Mesendoderm (in vitro differentiated cells): ENCODE data around the gene RHBDF1. TPM values are rescaled to one million over a fixed set of nuclear protein-coding genes. Genes with fewer than 3 reads are reported as not detected.

Source experiments
- DNase-seq: peaks from one replicate; pipeline ENCODE4 v3.0.0; 2013
- H2AK5ac ChIP-seq: 2 replicates; pipeline ENCODE4 v1.6.1; 2013; ENCODE audit warnings: low read length, inconsistent platforms
- H2BK120ac ChIP-seq: 2 replicates; pipeline ENCODE4 v1.6.1; 2013; ENCODE audit warnings: low read depth, mild to moderate bottlenecking, low read length, moderate library complexity, mixed read lengths
- H2BK15ac ChIP-seq: replicated peaks from 2 replicates; pipeline ENCODE4 v1.6.1; 2013; ENCODE audit warnings: low read depth, mild to moderate bottlenecking, moderate library complexity
- H2BK5ac ChIP-seq: 2 replicates; pipeline ENCODE4 v1.6.1; 2013; ENCODE audit warnings: low read length, inconsistent platforms
- H3K18ac ChIP-seq: 2 replicates; pipeline ENCODE4 v1.6.1; 2013; ENCODE audit warnings: mild to moderate bottlenecking, low read length, mixed read lengths
- H3K23ac ChIP-seq: one replicate; pipeline ENCODE4 v1.6.1; 2013; ENCODE audit warnings: low read length
- H3K27ac ChIP-seq: 2 replicates; pipeline ENCODE4 v1.5.1; 2013; ENCODE audit warnings: low read depth, mild to moderate bottlenecking, inconsistent platforms, low read length, moderate library complexity
- H3K27me3 ChIP-seq: 2 replicates; pipeline ENCODE4 v1.6.1; 2013; ENCODE audit warnings: low read length, control low read depth, mild to moderate bottlenecking, inconsistent platforms; ENCODE audit not compliant: insufficient read depth, poor library complexity
- H3K36me3 ChIP-seq: 2 replicates; pipeline ENCODE4 v1.6.1; 2013; ENCODE audit warnings: low read length, inconsistent platforms; ENCODE audit not compliant: control insufficient read depth, insufficient read depth
- H3K4ac ChIP-seq: one replicate; pipeline ENCODE4 v1.6.1; 2013; ENCODE audit warnings: low read depth, mild to moderate bottlenecking, low read length, moderate library complexity
- H3K4me1 ChIP-seq: 2 replicates; pipeline ENCODE4 v1.6.1; 2013; ENCODE audit warnings: low read depth, low read length, inconsistent platforms; ENCODE audit not compliant: control insufficient read depth
- H3K4me2 ChIP-seq: 2 replicates; pipeline ENCODE4 v1.6.1; 2013; ENCODE audit warnings: low read length
- H3K4me3 ChIP-seq: 2 replicates; pipeline ENCODE4 v1.5.1; 2013; ENCODE audit warnings: mild to moderate bottlenecking, low read length
- H3K56ac ChIP-seq: one replicate; pipeline ENCODE4 v1.6.1; 2013; ENCODE audit warnings: low read length
- H3K79me1 ChIP-seq: 2 replicates; pipeline ENCODE4 v1.6.1; 2013; ENCODE audit warnings: low read length, inconsistent platforms
- H3K79me2 ChIP-seq: 2 replicates; pipeline ENCODE4 v1.6.1; 2013; ENCODE audit warnings: mild to moderate bottlenecking, low read length; ENCODE audit not compliant: control insufficient read depth, insufficient read depth
- H3K9ac ChIP-seq: 2 replicates; pipeline ENCODE4 v1.6.1; 2013; ENCODE audit warnings: low read length, inconsistent platforms
- H4K5ac ChIP-seq: one replicate; pipeline ENCODE4 v1.6.1; 2013; ENCODE audit warnings: low read length
- H4K8ac ChIP-seq: one replicate; pipeline ENCODE4 v1.6.1; 2013; ENCODE audit warnings: low read depth, mild to moderate bottlenecking, control low read depth, low read length, moderate library complexity
- WGBS: extraction: QIAGEN DNeasy Blood & Tissue Kit; methylation state at CpG from one replicate; pipeline ENCODE4 v1.1.7; 2013; ENCODE audit warnings: low lambda C conversion rate, missing lambda C conversion rate; ENCODE audit not compliant: insufficient coverage; ENCODE audit errors: extremely low coverage; 5-methylcytosine and 5-hydroxymethylcytosine counted together
- polyA plus RNA-seq, 2 experiments: library from polyadenylated mRNA; stranded (reverse); fragments of 200-250 nt; gene quantifications; one replicate each; pipeline ENCODE4 v1.2.3, GENCODE V29; 2013

RHBDF1 gene
- 95.5 TPM for polyA plus RNA-seq (2013, experiment 1 of 2)
- 92.6 TPM for polyA plus RNA-seq (2013, experiment 2 of 2)

GRCh38 chr16:72561-73548 is at the start of gene RHBDF1:
Gene RHBDF1, minus strand, starts transcription at chr16:72631. Its CDS starts 7,616 bp downstream, at chr16:65015.
- Histone ChIP-seq H3K4ac (peak within 1 kb of the TSS; percentile 91), H2BK120ac (peak within 1 kb of the TSS; percentile 28), H3K4me2 (peak within 1 kb of the TSS; percentile 80), H3K56ac (peak within 1 kb of the TSS; percentile 97), H3K27ac (peak within 1 kb of the TSS; percentile 94), H3K4me1 (peaks cover 50% of the 10 kb centered on the region), H3K9ac (peak within 1 kb of the TSS; percentile 92), H4K8ac (no peak within 1 kb of the TSS), H2AK5ac (peak within 1 kb of the TSS; percentile 100), H3K36me3 (no peaks in the 10 kb centered on the region), H3K79me1 (peaks cover 24% of the 10 kb centered on the region), H3K18ac (peak within 1 kb of the TSS; percentile 88), H3K27me3 (no peaks in the 10 kb centered on the region), H3K4me3 (peak within 1 kb of the TSS; percentile 69), H3K79me2 (peaks cover 31% of the 10 kb centered on the region), H2BK15ac (no peak within 1 kb of the TSS), H3K23ac (no peak within 1 kb of the TSS), H4K5ac (peak within 1 kb of the TSS; percentile 59), H2BK5ac (peak within 1 kb of the TSS; percentile 97)
- DNase-seq = peak; percentile 79
- no CpG with 5 or more reads among the region's 62 CpGs for WGBS

- no peak overlapping the region for H4K5ac ChIP-seq
- no peaks in the 10 kb centered on the region for H3K36me3 ChIP-seq
- H3K4ac ChIP-seq = no peak overlapping the region
- H3K4me2 ChIP-seq = no peak overlapping the region
- no peak for DNase-seq
- no peak overlapping the region for H3K4me3 ChIP-seq
- H3K23ac ChIP-seq = no peak overlapping the region
- no peak overlapping the region for H2AK5ac ChIP-seq
- peak overlapping the region; percentile 7 for H3K56ac ChIP-seq
- H4K8ac ChIP-seq = no peak overlapping the region
- H3K27ac ChIP-seq = no peak overlapping the region
- H3K27me3 ChIP-seq = no peaks in the 10 kb centered on the region
- WGBS = no CpG with 5 or more reads among the region's 2 CpGs
- no peak overlapping the region for H3K18ac ChIP-seq
- H3K79me2 ChIP-seq = no peaks in the 10 kb centered on the region
- no peak overlapping the region for H2BK15ac ChIP-seq
- H2BK120ac ChIP-seq = no peak overlapping the region
- no peaks in the 10 kb centered on the region for H3K79me1 ChIP-seq
- H3K4me1 ChIP-seq = no peaks in the 10 kb centered on the region
- H3K9ac ChIP-seq = no peak overlapping the region
- H2BK5ac ChIP-seq = no peak overlapping the region
These were observed 48.3 kb upstream of the RHBDF1 start for GRCh38 chr16:120756-121155.

- Histone ChIP-seq H3K4me3 (no peak overlapping the region), H3K4me1 (no peaks in the 10 kb centered on the region), H3K36me3 (no peaks in the 10 kb centered on the region), H3K79me2 (no peaks in the 10 kb centered on the region), H2BK15ac (no peak overlapping the region), H3K27me3 (no peaks in the 10 kb centered on the region), H3K79me1 (no peaks in the 10 kb centered on the region), H2BK120ac (no peak overlapping the region), H3K4me2 (no peak overlapping the region), H3K4ac (no peak overlapping the region), H3K9ac (no peak overlapping the region), H3K23ac (no peak overlapping the region), H2BK5ac (no peak overlapping the region), H3K18ac (no peak overlapping the region), H4K5ac (no peak overlapping the region), H4K8ac (no peak overlapping the region), H2AK5ac (no peak overlapping the region), H3K27ac (no peak overlapping the region), H3K56ac (no peak overlapping the region)
- DNase-seq = no peak
- no CpG with 5 or more reads among the region's 3 CpGs for WGBS
These were observed 47.5 kb upstream of the RHBDF1 start for GRCh38 chr16:119835-120491.

GRCh38 chr16:119295-119694 is 46.9 kb upstream of the RHBDF1 start:
- no peak overlapping the region for H2BK15ac ChIP-seq
- H2BK120ac ChIP-seq = no peak overlapping the region
- H3K27me3 ChIP-seq = no peaks in the 10 kb centered on the region
- H3K4ac ChIP-seq = no peak overlapping the region
- H3K4me2 ChIP-seq = no peak overlapping the region
- H3K36me3 ChIP-seq = no peaks in the 10 kb centered on the region
- H3K79me1 ChIP-seq = no peaks in the 10 kb centered on the region
- WGBS = no CpG with 5 or more reads among the region's 5 CpGs
- H4K5ac ChIP-seq = no peak overlapping the region
- no peak overlapping the region for H3K56ac ChIP-seq
- H3K4me1 ChIP-seq = no peaks in the 10 kb centered on the region
- no peaks in the 10 kb centered on the region for H3K79me2 ChIP-seq
- H3K18ac ChIP-seq = no peak overlapping the region
- H4K8ac ChIP-seq = no peak overlapping the region
- DNase-seq = no peak
- no peak overlapping the region for H3K4me3 ChIP-seq
- H3K9ac ChIP-seq = no peak overlapping the region
- no peak overlapping the region for H3K23ac ChIP-seq
- H2BK5ac ChIP-seq = no peak overlapping the region
- H2AK5ac ChIP-seq = no peak overlapping the region
- no peak overlapping the region for H3K27ac ChIP-seq

- Histone ChIP-seq H3K79me1 (no peaks in the 10 kb centered on the region), H3K9ac (no peak overlapping the region), H3K27ac (no peak overlapping the region), H3K4me1 (no peaks in the 10 kb centered on the region), H2BK120ac (no peak overlapping the region), H3K56ac (no peak overlapping the region), H4K8ac (no peak overlapping the region), H3K4me2 (no peak overlapping the region), H2BK5ac (no peak overlapping the region), H3K79me2 (no peaks in the 10 kb centered on the region), H2BK15ac (no peak overlapping the region), H2AK5ac (no peak overlapping the region), H3K27me3 (no peaks in the 10 kb centered on the region), H3K18ac (no peak overlapping the region), H3K4ac (no peak overlapping the region), H4K5ac (no peak overlapping the region), H3K36me3 (no peaks in the 10 kb centered on the region), H3K23ac (no peak overlapping the region), H3K4me3 (no peak overlapping the region)
- DNase-seq = no peak
- WGBS = no CpG with 5 or more reads among the region's 2 CpGs
These were observed 46.4 kb upstream of the RHBDF1 start for GRCh38 chr16:118857-119256.
